ENCODE measurements around the gene GPR78.

The GPR78 gene

GRCh38 chr4:8595237-8596087, 15.3 kb downstream of the GPR78 start:
- DNase-seq (ENCODE audit: extremely low spot score) = no peak
- TF ChIP-seq BHLHE40 (IDR thresholded peaks at IDR 0.05; ENCODE audit: borderline replicate concordance) (no peak), ZNF384 (IDR thresholded peaks at IDR 0.05) (no peak), HDGF (IDR thresholded peaks at IDR 0.05; ENCODE audit: borderline replicate concordance) (no peak), FOXK2 (IDR thresholded peaks at IDR 0.05) (no peak), TARDBP (IDR thresholded peaks at IDR 0.05) (no peak), SUZ12 (IDR thresholded peaks at IDR 0.05) (no peak)
- ChIA-PET POLR2A (no interaction called here), CTCF (interaction anchor here (0.7 kb wide), 1 partner anchor 999 kb away, joined by 3 read pairs; no protein-coding TSS in a partner anchor)

GRCh38 chr4:8596891-8597290, 16.7 kb downstream of the GPR78 start:
- CTCF ChIA-PET = interaction anchor here (0.9 to 2.3 kb wide), 3 partner anchors 10 to 129 kb away, joined by 3 to 5 read pairs (median 5); no protein-coding TSS in a partner anchor
- POLR2A ChIA-PET = interaction anchor here (1.3 kb wide), 1 partner anchor 11 kb away, joined by 3 read pairs; no protein-coding TSS in a partner anchor
- TF ChIP-seq ELF4 (IDR thresholded peaks at IDR 0.05) = no peak
- no peak for DNase-seq (ENCODE audit: extremely low spot score)

- POLR2A ChIA-PET = interaction anchor here (1.3 kb wide), 1 partner anchor 10 kb away, joined by 3 read pairs; no protein-coding TSS in a partner anchor
These were observed 17.1 kb downstream of the GPR78 start for GRCh38 chr4:8597319-8597718.

GRCh38 chr4:8597791-8598190, 17.6 kb downstream of the GPR78 start:
- TF ChIP-seq LEF1 (IDR thresholded peaks at IDR 0.05; ENCODE audit: borderline replicate concordance) (no peak), FOXM1 (IDR thresholded peaks at IDR 0.05; ENCODE audit: borderline replicate concordance) (no peak), ELF4 (IDR thresholded peaks at IDR 0.05) (no peak), CTBP1 (IDR thresholded peaks at IDR 0.05; ENCODE audit: borderline replicate concordance) (no peak), PKNOX1 (IDR thresholded peaks at IDR 0.05) (no peak), ZNF384 (IDR thresholded peaks at IDR 0.05) (no peak), ARNT (IDR thresholded peaks at IDR 0.05) (no peak), BHLHE40 (IDR thresholded peaks at IDR 0.05; ENCODE audit: borderline replicate concordance) (no peak), SUZ12 (IDR thresholded peaks at IDR 0.05) (no peak), HDGF (IDR thresholded peaks at IDR 0.05; ENCODE audit: borderline replicate concordance) (no peak), TARDBP (IDR thresholded peaks at IDR 0.05) (no peak), L3MBTL2 (conservative IDR thresholded peaks at IDR 0.05) (no peak), SP1 (IDR thresholded peaks at IDR 0.05) (no peak), NFRKB (IDR thresholded peaks at IDR 0.05) (no peak), FOXK2 (IDR thresholded peaks at IDR 0.05) (no peak), FOXA1 (IDR thresholded peaks at IDR 0.05) (no peak)
- POLR2A ChIA-PET = no interaction called here
- DNase-seq (ENCODE audit: extremely low spot score) = no peak
- CTCF ChIA-PET = interaction anchor here (0.7 to 2.3 kb wide), 3 partner anchors 9 to 130 kb away, joined by 3 to 5 read pairs (median 5); no protein-coding TSS in a partner anchor

More at GRCh38 chr4:8597319-8597718, 17.1 kb downstream of the GPR78 start:
- no peak for TF ChIP-seq FOXK2 (IDR thresholded peaks at IDR 0.05)
- no peak for TF ChIP-seq SP1 (IDR thresholded peaks at IDR 0.05)
- no peak for TF ChIP-seq SUZ12 (IDR thresholded peaks at IDR 0.05)
- TF ChIP-seq L3MBTL2 (conservative IDR thresholded peaks at IDR 0.05) = no peak
- no peak for TF ChIP-seq NFRKB (IDR thresholded peaks at IDR 0.05)
- no peak for TF ChIP-seq ARNT (IDR thresholded peaks at IDR 0.05)
- TF ChIP-seq HDGF (IDR thresholded peaks at IDR 0.05; ENCODE audit: borderline replicate concordance) = no peak
- no peak for TF ChIP-seq LEF1 (IDR thresholded peaks at IDR 0.05; ENCODE audit: borderline replicate concordance)
- TF ChIP-seq TARDBP (IDR thresholded peaks at IDR 0.05) = no peak
- no peak for TF ChIP-seq PKNOX1 (IDR thresholded peaks at IDR 0.05)
- no peak for TF ChIP-seq ZNF384 (IDR thresholded peaks at IDR 0.05)
- no peak for TF ChIP-seq CTBP1 (IDR thresholded peaks at IDR 0.05; ENCODE audit: borderline replicate concordance)
- TF ChIP-seq BHLHE40 (IDR thresholded peaks at IDR 0.05; ENCODE audit: borderline replicate concordance) = no peak
- no peak for TF ChIP-seq ELF4 (IDR thresholded peaks at IDR 0.05)
- TF ChIP-seq FOXM1 (IDR thresholded peaks at IDR 0.05; ENCODE audit: borderline replicate concordance) = no peak
- no peak for TF ChIP-seq FOXA1 (IDR thresholded peaks at IDR 0.05)
- DNase-seq (ENCODE audit: extremely low spot score) = no peak
- CTCF ChIA-PET = interaction anchor here (0.9 to 2.3 kb wide), 3 partner anchors 10 to 129 kb away, joined by 3 to 5 read pairs (median 5); no protein-coding TSS in a partner anchor

GRCh38 chr4:8598391-8599090, 18.3 kb downstream of the GPR78 start:
- TF ChIP-seq LEF1 (IDR thresholded peaks at IDR 0.05; ENCODE audit: borderline replicate concordance) = no peak
- TF ChIP-seq FOXA1 (IDR thresholded peaks at IDR 0.05) = no peak
- TF ChIP-seq CTBP1 (IDR thresholded peaks at IDR 0.05; ENCODE audit: borderline replicate concordance) = no peak
- TF ChIP-seq NFRKB (IDR thresholded peaks at IDR 0.05) = no peak
- no peak for TF ChIP-seq ELF4 (IDR thresholded peaks at IDR 0.05)
- TF ChIP-seq FOXM1 (IDR thresholded peaks at IDR 0.05; ENCODE audit: borderline replicate concordance) = no peak
- TF ChIP-seq ARNT (IDR thresholded peaks at IDR 0.05) = no peak
- TF ChIP-seq BHLHE40 (IDR thresholded peaks at IDR 0.05; ENCODE audit: borderline replicate concordance) = no peak
- no peak for TF ChIP-seq TARDBP (IDR thresholded peaks at IDR 0.05)
- no peak for TF ChIP-seq ZNF384 (IDR thresholded peaks at IDR 0.05)
- no peak for TF ChIP-seq HDGF (IDR thresholded peaks at IDR 0.05; ENCODE audit: borderline replicate concordance)
- TF ChIP-seq FOXK2 (IDR thresholded peaks at IDR 0.05) = no peak
- TF ChIP-seq L3MBTL2 (conservative IDR thresholded peaks at IDR 0.05) = no peak
- no peak for TF ChIP-seq SP1 (IDR thresholded peaks at IDR 0.05)
- no peak for TF ChIP-seq SUZ12 (IDR thresholded peaks at IDR 0.05)
- TF ChIP-seq PKNOX1 (IDR thresholded peaks at IDR 0.05) = no peak
- ChIA-PET POLR2A (no interaction called here), CTCF (interaction anchor here (0.5 to 2.3 kb wide), 3 partner anchors 9 to 422 kb away, joined by 3 to 5 read pairs (median 3); no protein-coding TSS in a partner anchor)
- DNase-seq (ENCODE audit: extremely low spot score) = no peak
